ENCODE data around the gene SECISBP2.

GRCh38 chr9:89356782-89357181 is 38.5 kb downstream of the SECISBP2 start:
- TF ChIP-seq, protein P1, sequence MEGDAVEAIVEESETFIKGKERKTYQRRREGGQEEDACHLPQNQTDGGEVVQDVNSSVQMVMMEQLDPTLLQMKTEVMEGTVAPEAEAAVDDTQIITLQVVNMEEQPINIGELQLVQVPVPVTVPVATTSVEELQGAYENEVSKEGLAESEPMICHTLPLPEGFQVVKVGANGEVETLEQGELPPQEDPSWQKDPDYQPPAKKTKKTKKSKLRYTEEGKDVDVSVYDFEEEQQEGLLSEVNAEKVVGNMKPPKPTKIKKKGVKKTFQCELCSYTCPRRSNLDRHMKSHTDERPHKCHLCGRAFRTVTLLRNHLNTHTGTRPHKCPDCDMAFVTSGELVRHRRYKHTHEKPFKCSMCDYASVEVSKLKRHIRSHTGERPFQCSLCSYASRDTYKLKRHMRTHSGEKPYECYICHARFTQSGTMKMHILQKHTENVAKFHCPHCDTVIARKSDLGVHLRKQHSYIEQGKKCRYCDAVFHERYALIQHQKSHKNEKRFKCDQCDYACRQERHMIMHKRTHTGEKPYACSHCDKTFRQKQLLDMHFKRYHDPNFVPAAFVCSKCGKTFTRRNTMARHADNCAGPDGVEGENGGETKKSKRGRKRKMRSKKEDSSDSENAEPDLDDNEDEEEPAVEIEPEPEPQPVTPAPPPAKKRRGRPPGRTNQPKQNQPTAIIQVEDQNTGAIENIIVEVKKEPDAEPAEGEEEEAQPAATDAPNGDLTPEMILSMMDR (IDR thresholded peaks at IDR 0.05) = no peak
- TF ChIP-seq POLR2A (IDR thresholded peaks at IDR 0.05) = no peak
